NT2/D1 (cell line): ENCODE measurements around the gene POTEF.
"Not testable (repeated sequence)": the region's sequence is repeated elsewhere in the genome, so short reads cannot be mapped to it uniquely, and the experiment has no call there.

Experiments
- SUZ12 ChIP-seq: IDR thresholded peaks from 2 replicates; pipeline ENCODE4 v1.6.1; 2011; ENCODE audit not compliant: insufficient read length, insufficient read depth; ENCODE audit errors: extremely low read depth
- ZNF274 ChIP-seq: IDR thresholded peaks from 2 replicates; pipeline ENCODE4 v1.6.1; 2011; ENCODE audit warnings: mild to moderate bottlenecking, low read depth, low read length

DNA sequence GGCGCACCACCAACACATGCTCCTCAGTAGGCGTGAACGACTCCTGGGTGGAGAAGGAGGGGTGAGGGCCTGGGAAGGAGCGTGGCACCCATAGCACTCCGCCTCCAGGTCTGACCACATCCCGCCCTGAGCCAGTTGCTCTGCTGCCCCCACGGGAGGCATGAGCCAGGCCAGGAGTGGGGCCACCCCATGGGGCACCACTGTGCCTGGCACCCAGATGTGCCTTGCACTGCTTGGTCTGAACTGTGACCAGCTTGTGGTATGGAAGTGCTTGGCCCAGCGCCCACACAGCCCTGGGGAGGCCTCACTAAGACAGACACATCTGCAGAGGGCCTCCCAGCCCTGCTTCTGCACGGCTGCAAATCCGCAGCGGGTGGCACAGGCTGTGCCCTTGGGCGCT, 28.3 kb upstream of the POTEF start:
- TF ChIP-seq ZNF274, SUZ12: not testable (repeated sequence)
